GM23338 (cell line): ENCODE results near the gene GPD1.

Experiments used
- CREB1 ChIP-seq: fragments of 250-450 bp; sonication (Bioruptor Pico); IDR thresholded peaks from 2 replicates; pipeline ENCODE4 v1.5.0; 2020; ENCODE audit warnings: low read depth, mild to moderate bottlenecking, moderate library complexity
- EZH2 ChIP-seq: fragments of 200-600 bp; sonication (generic); IDR thresholded peaks from one replicate; pipeline ENCODE4 v1.8.0; 2017; ENCODE audit warnings: antibody characterized with exemption, mild to moderate bottlenecking, low read depth; ENCODE audit not compliant: unreplicated experiment
- EZH2phosphoT487 ChIP-seq: fragments of 200-600 bp; sonication (generic); IDR thresholded peaks from one replicate; pipeline ENCODE4 v1.8.1; 2018; ENCODE audit warnings: antibody characterized with exemption; ENCODE audit not compliant: unreplicated experiment
- NANOG ChIP-seq: IDR thresholded peaks from 2 replicates; pipeline ENCODE4 v1.6.1; 2016; ENCODE audit warnings: antibody characterized with exemption, borderline replicate concordance
- POLR2AphosphoS5 ChIP-seq: IDR thresholded peaks from 2 replicates; pipeline ENCODE4 v1.6.1; 2016; ENCODE audit warnings: antibody characterized with exemption, low read depth
- STAT1 ChIP-seq: IDR thresholded peaks from one replicate; pipeline ENCODE4 v1.6.1; 2016; ENCODE audit warnings: antibody characterized with exemption; ENCODE audit not compliant: unreplicated experiment
- TF ChIP-seq, protein P1 (sequence below), 2 experiments: fragments of 200-600 bp in 1 of 2; sonication (generic) in 1 of 2; conservative IDR thresholded peaks; 2 replicates each; pipeline versions ENCODE4 v1.5.1 to v1.6.1; 2016 to 2017; ENCODE audit warnings: antibody characterized with exemption in 2 of 2, low read depth in 2 of 2, mild to moderate bottlenecking in 2 of 2, moderate library complexity in 1 of 2
- TF ChIP-seq, protein P2 (sequence below): IDR thresholded peaks from one replicate; pipeline ENCODE4 v1.6.1; 2018; ENCODE audit warnings: antibody characterized with exemption; ENCODE audit not compliant: unreplicated experiment

DNA sequence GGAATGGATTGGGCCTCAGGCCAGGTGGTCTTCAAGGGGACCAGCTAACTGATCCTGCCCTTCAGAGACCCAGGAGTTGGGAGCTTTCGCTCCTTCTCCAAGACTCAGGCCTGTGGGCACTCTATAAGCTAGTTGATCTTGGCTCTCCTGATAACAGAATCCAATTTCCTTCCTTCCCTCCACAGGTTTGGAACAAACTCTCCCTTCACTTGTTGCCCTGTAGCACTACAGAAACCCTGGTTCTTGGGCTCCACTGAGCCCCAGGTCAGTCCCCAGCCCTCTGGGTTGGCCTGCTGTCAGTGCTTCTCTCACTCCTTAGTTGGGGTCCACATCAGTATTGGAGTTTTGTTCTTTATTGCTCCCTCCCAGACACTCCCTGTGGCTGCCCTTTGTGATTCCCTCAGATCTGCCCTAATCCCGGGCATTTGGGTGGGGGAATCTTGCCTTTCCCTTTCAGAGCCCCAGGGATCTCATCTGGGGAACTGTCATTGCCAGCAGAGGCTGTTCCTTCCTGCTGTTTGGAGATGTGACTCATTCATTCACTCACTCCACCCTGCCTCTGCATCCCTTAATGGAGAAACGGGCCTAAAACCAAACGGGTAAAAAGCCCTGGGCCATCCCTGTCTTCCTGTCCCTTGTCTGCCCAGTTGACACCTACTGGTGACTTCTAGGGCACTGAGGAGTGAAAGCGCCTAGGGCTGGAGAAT lies 4.4 kb upstream of the GPD1 start:
- TF ChIP-seq, protein P1, sequence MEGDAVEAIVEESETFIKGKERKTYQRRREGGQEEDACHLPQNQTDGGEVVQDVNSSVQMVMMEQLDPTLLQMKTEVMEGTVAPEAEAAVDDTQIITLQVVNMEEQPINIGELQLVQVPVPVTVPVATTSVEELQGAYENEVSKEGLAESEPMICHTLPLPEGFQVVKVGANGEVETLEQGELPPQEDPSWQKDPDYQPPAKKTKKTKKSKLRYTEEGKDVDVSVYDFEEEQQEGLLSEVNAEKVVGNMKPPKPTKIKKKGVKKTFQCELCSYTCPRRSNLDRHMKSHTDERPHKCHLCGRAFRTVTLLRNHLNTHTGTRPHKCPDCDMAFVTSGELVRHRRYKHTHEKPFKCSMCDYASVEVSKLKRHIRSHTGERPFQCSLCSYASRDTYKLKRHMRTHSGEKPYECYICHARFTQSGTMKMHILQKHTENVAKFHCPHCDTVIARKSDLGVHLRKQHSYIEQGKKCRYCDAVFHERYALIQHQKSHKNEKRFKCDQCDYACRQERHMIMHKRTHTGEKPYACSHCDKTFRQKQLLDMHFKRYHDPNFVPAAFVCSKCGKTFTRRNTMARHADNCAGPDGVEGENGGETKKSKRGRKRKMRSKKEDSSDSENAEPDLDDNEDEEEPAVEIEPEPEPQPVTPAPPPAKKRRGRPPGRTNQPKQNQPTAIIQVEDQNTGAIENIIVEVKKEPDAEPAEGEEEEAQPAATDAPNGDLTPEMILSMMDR (conservative IDR thresholded peaks at IDR 0.05; ENCODE audit: low read depth in 2 of 2): no peak
- TF ChIP-seq POLR2AphosphoS5: no peak
- TF ChIP-seq NANOG: no peak
- no peak for TF ChIP-seq STAT1
- TF ChIP-seq, protein P2, sequence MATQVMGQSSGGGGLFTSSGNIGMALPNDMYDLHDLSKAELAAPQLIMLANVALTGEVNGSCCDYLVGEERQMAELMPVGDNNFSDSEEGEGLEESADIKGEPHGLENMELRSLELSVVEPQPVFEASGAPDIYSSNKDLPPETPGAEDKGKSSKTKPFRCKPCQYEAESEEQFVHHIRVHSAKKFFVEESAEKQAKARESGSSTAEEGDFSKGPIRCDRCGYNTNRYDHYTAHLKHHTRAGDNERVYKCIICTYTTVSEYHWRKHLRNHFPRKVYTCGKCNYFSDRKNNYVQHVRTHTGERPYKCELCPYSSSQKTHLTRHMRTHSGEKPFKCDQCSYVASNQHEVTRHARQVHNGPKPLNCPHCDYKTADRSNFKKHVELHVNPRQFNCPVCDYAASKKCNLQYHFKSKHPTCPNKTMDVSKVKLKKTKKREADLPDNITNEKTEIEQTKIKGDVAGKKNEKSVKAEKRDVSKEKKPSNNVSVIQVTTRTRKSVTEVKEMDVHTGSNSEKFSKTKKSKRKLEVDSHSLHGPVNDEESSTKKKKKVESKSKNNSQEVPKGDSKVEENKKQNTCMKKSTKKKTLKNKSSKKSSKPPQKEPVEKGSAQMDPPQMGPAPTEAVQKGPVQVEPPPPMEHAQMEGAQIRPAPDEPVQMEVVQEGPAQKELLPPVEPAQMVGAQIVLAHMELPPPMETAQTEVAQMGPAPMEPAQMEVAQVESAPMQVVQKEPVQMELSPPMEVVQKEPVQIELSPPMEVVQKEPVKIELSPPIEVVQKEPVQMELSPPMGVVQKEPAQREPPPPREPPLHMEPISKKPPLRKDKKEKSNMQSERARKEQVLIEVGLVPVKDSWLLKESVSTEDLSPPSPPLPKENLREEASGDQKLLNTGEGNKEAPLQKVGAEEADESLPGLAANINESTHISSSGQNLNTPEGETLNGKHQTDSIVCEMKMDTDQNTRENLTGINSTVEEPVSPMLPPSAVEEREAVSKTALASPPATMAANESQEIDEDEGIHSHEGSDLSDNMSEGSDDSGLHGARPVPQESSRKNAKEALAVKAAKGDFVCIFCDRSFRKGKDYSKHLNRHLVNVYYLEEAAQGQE: no peak
- no peak for TF ChIP-seq EZH2phosphoT487
- TF ChIP-seq CREB1 (CRISPR knock-in tag): no peak
- TF ChIP-seq EZH2: no peak
